Measurements from ENCODE around the gene PRR18. TPM values are rescaled to one million over a fixed set of nuclear protein-coding genes. Genes with fewer than 3 reads are reported as not detected.

The PRR18 gene
- polyA plus RNA-seq, 1 donor: 11.3 TPM

GRCh38 chr6:166275714-166276166, 32.5 kb downstream of the PRR18 start:
- no peaks in the 10 kb centered on the region for H3K36me3 ChIP-seq (ENCODE audit: control insufficient read depth, insufficient read depth, low read length)
- peaks cover 20% of the 10 kb centered on the region for H3K27me3 ChIP-seq (ENCODE audit: control insufficient read depth, insufficient read depth, low read length)
- no peaks in the 10 kb centered on the region for H3K9me3 ChIP-seq (ENCODE audit: control insufficient read depth, low read depth, low read length)
- H3K4me1 ChIP-seq (ENCODE audit: control insufficient read depth, insufficient read depth, low read length): no peaks in the 10 kb centered on the region
- no peak overlapping the region for H3K27ac ChIP-seq (ENCODE audit: low read length)
- no peak overlapping the region for H3K4me3 ChIP-seq (ENCODE audit: low read length)
- DNase-seq: peak; percentile 29 to 49
- no CpG with 5 or more reads among the region's 21 CpGs for WGBS (ENCODE audit: insufficient coverage, low lambda C conversion rate)

GRCh38 chr6:166274739-166275370, 33.3 kb downstream of the PRR18 start:
- H3K27ac ChIP-seq (ENCODE audit: low read length): no peak overlapping the region
- no peak overlapping the region for H3K4me3 ChIP-seq (ENCODE audit: low read length)
- H3K36me3 ChIP-seq (ENCODE audit: control insufficient read depth, insufficient read depth, low read length): no peaks in the 10 kb centered on the region
- H3K4me1 ChIP-seq (ENCODE audit: control insufficient read depth, insufficient read depth, low read length): no peaks in the 10 kb centered on the region
- WGBS (ENCODE audit: insufficient coverage, low lambda C conversion rate): no CpG with 5 or more reads among the region's 13 CpGs
- H3K9me3 ChIP-seq (ENCODE audit: control insufficient read depth, low read depth, low read length): no peaks in the 10 kb centered on the region
- peaks cover 28% of the 10 kb centered on the region for H3K27me3 ChIP-seq (ENCODE audit: control insufficient read depth, insufficient read depth, low read length)
- DNase-seq: no peak

GRCh38 chr6:166274163-166274562, 34.0 kb downstream of the PRR18 start:
- Histone ChIP-seq H3K4me1 (ENCODE audit: control insufficient read depth, insufficient read depth, low read length) (no peaks in the 10 kb centered on the region), H3K27me3 (ENCODE audit: control insufficient read depth, insufficient read depth, low read length) (peaks cover 34% of the 10 kb centered on the region), H3K36me3 (ENCODE audit: control insufficient read depth, insufficient read depth, low read length) (no peaks in the 10 kb centered on the region), H3K9me3 (ENCODE audit: control insufficient read depth, low read depth, low read length) (no peaks in the 10 kb centered on the region), H3K27ac (ENCODE audit: low read length) (no peak overlapping the region), H3K4me3 (ENCODE audit: low read length) (no peak overlapping the region)
- WGBS (ENCODE audit: insufficient coverage, low lambda C conversion rate): no CpG with 5 or more reads among the region's 4 CpGs
- DNase-seq: no peak

- Histone ChIP-seq H3K27ac (ENCODE audit: low read length) (no peak overlapping the region), H3K4me1 (ENCODE audit: control insufficient read depth, insufficient read depth, low read length) (no peaks in the 10 kb centered on the region), H3K9me3 (ENCODE audit: control insufficient read depth, low read depth, low read length) (no peaks in the 10 kb centered on the region), H3K4me3 (ENCODE audit: low read length) (no peak overlapping the region), H3K27me3 (ENCODE audit: control insufficient read depth, insufficient read depth, low read length) (peaks cover 49% of the 10 kb centered on the region), H3K36me3 (ENCODE audit: control insufficient read depth, insufficient read depth, low read length) (no peaks in the 10 kb centered on the region)
- no peak for DNase-seq
- WGBS (ENCODE audit: insufficient coverage, low lambda C conversion rate): no CpG with 5 or more reads among the region's 9 CpGs
Measured at GRCh38 chr6:166271376-166271765, 36.8 kb downstream of the PRR18 start.

- no CpG with 5 or more reads among the region's 10 CpGs for WGBS (ENCODE audit: insufficient coverage, low lambda C conversion rate)
- no peaks in the 10 kb centered on the region for H3K36me3 ChIP-seq (ENCODE audit: control insufficient read depth, insufficient read depth, low read length)
Measured at GRCh38 chr6:166270706-166271375, 37.4 kb downstream of the PRR18 start.

GRCh38 chr6:166269301-166270039, 38.7 kb downstream of the PRR18 start:
- Histone ChIP-seq H3K4me3 (ENCODE audit: low read length) (no peak overlapping the region), H3K27ac (ENCODE audit: low read length) (no peak overlapping the region), H3K27me3 (ENCODE audit: control insufficient read depth, insufficient read depth, low read length) (peaks cover 43% of the 10 kb centered on the region), H3K9me3 (ENCODE audit: control insufficient read depth, low read depth, low read length) (no peaks in the 10 kb centered on the region), H3K4me1 (ENCODE audit: control insufficient read depth, insufficient read depth, low read length) (no peaks in the 10 kb centered on the region), H3K36me3 (ENCODE audit: control insufficient read depth, insufficient read depth, low read length) (no peaks in the 10 kb centered on the region)
- WGBS (ENCODE audit: insufficient coverage, low lambda C conversion rate): 82% methylated on average over 4 of the region's 15 CpGs
- no peak for DNase-seq

More at GRCh38 chr6:166270706-166271375, 37.4 kb downstream of the PRR18 start:
- no peak overlapping the region for H3K4me3 ChIP-seq (ENCODE audit: low read length)
- DNase-seq: no peak
- peaks cover 49% of the 10 kb centered on the region for H3K27me3 ChIP-seq (ENCODE audit: control insufficient read depth, insufficient read depth, low read length)
- H3K9me3 ChIP-seq (ENCODE audit: control insufficient read depth, low read depth, low read length): no peaks in the 10 kb centered on the region
- H3K4me1 ChIP-seq (ENCODE audit: control insufficient read depth, insufficient read depth, low read length): no peaks in the 10 kb centered on the region
- no peak overlapping the region for H3K27ac ChIP-seq (ENCODE audit: low read length)

- no peak overlapping the region for H3K4me3 ChIP-seq (ENCODE audit: low read length)
- no peak for DNase-seq
- no CpG with 5 or more reads among the region's 9 CpGs for WGBS (ENCODE audit: insufficient coverage, low lambda C conversion rate)
- no peak overlapping the region for H3K27ac ChIP-seq (ENCODE audit: low read length)
- no peaks in the 10 kb centered on the region for H3K36me3 ChIP-seq (ENCODE audit: control insufficient read depth, insufficient read depth, low read length)
- H3K27me3 ChIP-seq (ENCODE audit: control insufficient read depth, insufficient read depth, low read length): peaks cover 43% of the 10 kb centered on the region
- no peaks in the 10 kb centered on the region for H3K4me1 ChIP-seq (ENCODE audit: control insufficient read depth, insufficient read depth, low read length)
- no peaks in the 10 kb centered on the region for H3K9me3 ChIP-seq (ENCODE audit: control insufficient read depth, low read depth, low read length)
Measured at GRCh38 chr6:166268431-166268830, 39.8 kb downstream of the PRR18 start.

GRCh38 chr6:166267526-166267925, 40.7 kb downstream of the PRR18 start:
- H3K27me3 ChIP-seq (ENCODE audit: control insufficient read depth, insufficient read depth, low read length): peaks cover 43% of the 10 kb centered on the region
- no peaks in the 10 kb centered on the region for H3K4me1 ChIP-seq (ENCODE audit: control insufficient read depth, insufficient read depth, low read length)
- no peaks in the 10 kb centered on the region for H3K9me3 ChIP-seq (ENCODE audit: control insufficient read depth, low read depth, low read length)
- 100% methylated on average over 1 of the region's 5 CpGs for WGBS (ENCODE audit: insufficient coverage, low lambda C conversion rate)
- H3K4me3 ChIP-seq (ENCODE audit: low read length): no peak overlapping the region
- H3K36me3 ChIP-seq (ENCODE audit: control insufficient read depth, insufficient read depth, low read length): no peaks in the 10 kb centered on the region
- no peak for DNase-seq
- H3K27ac ChIP-seq (ENCODE audit: low read length): no peak overlapping the region

- H3K9me3 ChIP-seq (ENCODE audit: control insufficient read depth, low read depth, low read length): no peaks in the 10 kb centered on the region
- H3K27me3 ChIP-seq (ENCODE audit: control insufficient read depth, insufficient read depth, low read length): peaks cover 39% of the 10 kb centered on the region
- no peak overlapping the region for H3K27ac ChIP-seq (ENCODE audit: low read length)
- H3K36me3 ChIP-seq (ENCODE audit: control insufficient read depth, insufficient read depth, low read length): no peaks in the 10 kb centered on the region
- WGBS (ENCODE audit: insufficient coverage, low lambda C conversion rate): no CpG with 5 or more reads among the region's 3 CpGs
- no peak overlapping the region for H3K4me3 ChIP-seq (ENCODE audit: low read length)
- H3K4me1 ChIP-seq (ENCODE audit: control insufficient read depth, insufficient read depth, low read length): no peaks in the 10 kb centered on the region
- no peak for DNase-seq
Measured at GRCh38 chr6:166266336-166266735, 41.9 kb downstream of the PRR18 start.

- Histone ChIP-seq H3K4me3 (ENCODE audit: low read length) (no peak overlapping the region), H3K9me3 (ENCODE audit: control insufficient read depth, low read depth, low read length) (no peaks in the 10 kb centered on the region), H3K27me3 (ENCODE audit: control insufficient read depth, insufficient read depth, low read length) (peaks cover 13% of the 10 kb centered on the region), H3K36me3 (ENCODE audit: control insufficient read depth, insufficient read depth, low read length) (no peaks in the 10 kb centered on the region), H3K4me1 (ENCODE audit: control insufficient read depth, insufficient read depth, low read length) (no peaks in the 10 kb centered on the region), H3K27ac (ENCODE audit: low read length) (no peak overlapping the region)
- DNase-seq: no peak
- WGBS (ENCODE audit: insufficient coverage, low lambda C conversion rate): no CpG with 5 or more reads among the region's 17 CpGs
Measured at GRCh38 chr6:166262743-166263515, 45.3 kb downstream of the PRR18 start.

Data from large intestine (tissue), 3 donors.